ENCODE results near the gene SH3BP1. TPM values are rescaled to one million over a fixed set of nuclear protein-coding genes. Genes with fewer than 3 reads are reported as not detected.

Gene SH3BP1
- total and polyA plus RNA-seq, 2 of the 13 experiments (the other 11 are each of a cell fraction or from before 2014, with no cell fraction given): 8.4 to 18.5 TPM

DNA sequence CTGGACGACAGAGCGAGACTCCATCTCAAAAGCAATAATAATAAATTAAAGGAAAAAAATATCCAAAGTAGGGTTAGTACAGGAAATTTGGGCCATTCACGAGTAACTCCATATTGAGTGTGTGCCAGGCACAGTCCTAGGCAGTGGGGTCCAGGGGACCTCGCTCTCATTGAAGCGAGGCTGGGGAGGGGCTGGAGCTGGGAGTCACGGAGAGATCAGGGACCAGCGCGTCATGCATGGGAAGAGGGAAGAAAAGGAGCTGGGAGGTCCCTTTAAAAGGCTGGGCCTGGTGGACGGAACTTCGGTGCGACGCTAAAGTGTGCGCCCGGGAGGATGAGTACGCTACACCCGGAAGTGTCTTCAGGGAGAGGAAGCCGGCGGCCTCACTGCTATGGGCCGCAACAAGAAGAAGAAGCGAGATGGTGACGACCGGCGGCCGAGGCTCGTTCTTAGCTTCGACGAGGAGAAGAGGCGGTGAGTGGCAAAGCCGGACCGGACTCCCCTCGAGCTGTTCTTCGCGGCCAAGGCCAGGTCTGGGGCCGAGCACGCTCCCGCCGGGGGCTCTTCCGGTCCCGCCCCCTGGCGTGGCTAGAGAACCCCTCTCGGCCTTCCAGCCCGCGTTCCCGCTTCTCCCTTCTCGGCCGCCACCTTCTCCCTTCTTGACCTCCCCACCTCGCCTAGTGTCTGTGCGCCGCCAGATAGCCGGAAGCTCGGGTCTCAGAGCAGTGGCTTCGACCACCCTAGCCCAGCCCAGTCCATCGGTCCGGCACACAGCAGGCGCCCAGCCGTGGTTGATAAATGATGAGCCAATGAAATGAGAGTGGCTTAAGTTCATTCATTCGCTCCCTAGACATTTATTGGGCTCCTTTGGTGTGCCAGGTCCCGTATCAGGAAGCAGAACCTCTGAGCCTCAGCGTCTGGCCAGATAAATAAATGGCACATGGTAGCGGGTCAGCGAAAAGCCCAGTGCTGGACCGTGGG is 46.8 kb downstream of the SH3BP1 start, which contains the start of gene NOL12 (continued):
- TF ChIP-seq, protein P1, sequence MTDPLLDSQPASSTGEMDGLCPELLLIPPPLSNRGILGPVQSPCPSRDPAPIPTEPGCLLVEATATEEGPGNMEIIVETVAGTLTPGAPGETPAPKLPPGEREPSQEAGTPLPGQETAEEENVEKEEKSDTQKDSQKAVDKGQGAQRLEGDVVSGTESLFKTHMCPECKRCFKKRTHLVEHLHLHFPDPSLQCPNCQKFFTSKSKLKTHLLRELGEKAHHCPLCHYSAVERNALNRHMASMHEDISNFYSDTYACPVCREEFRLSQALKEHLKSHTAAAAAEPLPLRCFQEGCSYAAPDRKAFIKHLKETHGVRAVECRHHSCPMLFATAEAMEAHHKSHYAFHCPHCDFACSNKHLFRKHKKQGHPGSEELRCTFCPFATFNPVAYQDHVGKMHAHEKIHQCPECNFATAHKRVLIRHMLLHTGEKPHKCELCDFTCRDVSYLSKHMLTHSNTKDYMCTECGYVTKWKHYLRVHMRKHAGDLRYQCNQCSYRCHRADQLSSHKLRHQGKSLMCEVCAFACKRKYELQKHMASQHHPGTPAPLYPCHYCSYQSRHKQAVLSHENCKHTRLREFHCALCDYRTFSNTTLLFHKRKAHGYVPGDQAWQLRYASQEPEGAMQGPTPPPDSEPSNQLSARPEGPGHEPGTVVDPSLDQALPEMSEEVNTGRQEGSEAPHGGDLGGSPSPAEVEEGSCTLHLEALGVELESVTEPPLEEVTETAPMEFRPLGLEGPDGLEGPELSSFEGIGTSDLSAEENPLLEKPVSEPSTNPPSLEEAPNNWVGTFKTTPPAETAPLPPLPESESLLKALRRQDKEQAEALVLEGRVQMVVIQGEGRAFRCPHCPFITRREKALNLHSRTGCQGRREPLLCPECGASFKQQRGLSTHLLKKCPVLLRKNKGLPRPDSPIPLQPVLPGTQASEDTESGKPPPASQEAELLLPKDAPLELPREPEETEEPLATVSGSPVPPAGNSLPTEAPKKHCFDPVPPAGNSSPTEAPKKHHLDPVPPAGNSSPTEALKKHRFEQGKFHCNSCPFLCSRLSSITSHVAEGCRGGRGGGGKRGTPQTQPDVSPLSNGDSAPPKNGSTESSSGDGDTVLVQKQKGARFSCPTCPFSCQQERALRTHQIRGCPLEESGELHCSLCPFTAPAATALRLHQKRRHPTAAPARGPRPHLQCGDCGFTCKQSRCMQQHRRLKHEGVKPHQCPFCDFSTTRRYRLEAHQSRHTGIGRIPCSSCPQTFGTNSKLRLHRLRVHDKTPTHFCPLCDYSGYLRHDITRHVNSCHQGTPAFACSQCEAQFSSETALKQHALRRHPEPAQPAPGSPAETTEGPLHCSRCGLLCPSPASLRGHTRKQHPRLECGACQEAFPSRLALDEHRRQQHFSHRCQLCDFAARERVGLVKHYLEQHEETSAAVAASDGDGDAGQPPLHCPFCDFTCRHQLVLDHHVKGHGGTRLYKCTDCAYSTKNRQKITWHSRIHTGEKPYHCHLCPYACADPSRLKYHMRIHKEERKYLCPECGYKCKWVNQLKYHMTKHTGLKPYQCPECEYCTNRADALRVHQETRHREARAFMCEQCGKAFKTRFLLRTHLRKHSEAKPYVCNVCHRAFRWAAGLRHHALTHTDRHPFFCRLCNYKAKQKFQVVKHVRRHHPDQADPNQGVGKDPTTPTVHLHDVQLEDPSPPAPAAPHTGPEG (CRISPR knock-in tag; IDR thresholded peaks at IDR 0.05): peak; percentile 68; the same call in 1 of the 2 replicates
- TF ChIP-seq ZBTB7B (CRISPR knock-in tag; IDR thresholded peaks at IDR 0.05) (no peak), ZFP90 (CRISPR knock-in tag; IDR thresholded peaks at IDR 0.05; ENCODE audit: borderline replicate concordance) (peak; percentile 47; the same call in 1 of the 2 replicates), ZBTB14 (CRISPR knock-in tag; IDR thresholded peaks at IDR 0.05) (peak; percentile 74), HNF4A (CRISPR knock-in tag; IDR thresholded peaks at IDR 0.05) (peak; percentile 45; the same call in 1 of the 2 replicates), TOE1 (CRISPR knock-in tag; IDR thresholded peaks at IDR 0.05) (0 out of 2 replicates have a peak, but pooled peaks have one; percentile 64), RBM22 (optimal IDR thresholded peaks at IDR 0.05; ENCODE audit: low read length) (no peak), ZNF124 (CRISPR knock-in tag; IDR thresholded peaks at IDR 0.05) (peak; percentile 91), STAG1 (CRISPR knock-in tag; IDR thresholded peaks at IDR 0.05) (no peak), RARA (CRISPR knock-in tag; IDR thresholded peaks at IDR 0.05) (peak; percentile 33; the same call in 1 of the 2 replicates), TEAD3 (CRISPR knock-in tag; optimal IDR thresholded peaks at IDR 0.05; ENCODE audit: borderline replicate concordance) (no peak), HMG20B (CRISPR knock-in tag; conservative IDR thresholded peaks at IDR 0.05) (no peak), ZFP37 (CRISPR knock-in tag; IDR thresholded peaks at IDR 0.05; ENCODE audit: borderline replicate concordance) (0 out of 2 replicates have a peak, but pooled peaks have one; percentile 8), ZNF180 (CRISPR knock-in tag; IDR thresholded peaks at IDR 0.05; ENCODE audit: borderline replicate concordance, low read depth) (no peak), ZNF572 (CRISPR knock-in tag; IDR thresholded peaks at IDR 0.05) (no peak), CREM (IDR thresholded peaks at IDR 0.05) (peak; percentile 67), CREM (CRISPR knock-in tag; IDR thresholded peaks at IDR 0.05) (no peak), SIN3A (IDR thresholded peaks at IDR 0.05; ENCODE audit: borderline replicate concordance, low read depth, low read length) (peak; percentile 90)
- TF ChIP-seq, protein P2, sequence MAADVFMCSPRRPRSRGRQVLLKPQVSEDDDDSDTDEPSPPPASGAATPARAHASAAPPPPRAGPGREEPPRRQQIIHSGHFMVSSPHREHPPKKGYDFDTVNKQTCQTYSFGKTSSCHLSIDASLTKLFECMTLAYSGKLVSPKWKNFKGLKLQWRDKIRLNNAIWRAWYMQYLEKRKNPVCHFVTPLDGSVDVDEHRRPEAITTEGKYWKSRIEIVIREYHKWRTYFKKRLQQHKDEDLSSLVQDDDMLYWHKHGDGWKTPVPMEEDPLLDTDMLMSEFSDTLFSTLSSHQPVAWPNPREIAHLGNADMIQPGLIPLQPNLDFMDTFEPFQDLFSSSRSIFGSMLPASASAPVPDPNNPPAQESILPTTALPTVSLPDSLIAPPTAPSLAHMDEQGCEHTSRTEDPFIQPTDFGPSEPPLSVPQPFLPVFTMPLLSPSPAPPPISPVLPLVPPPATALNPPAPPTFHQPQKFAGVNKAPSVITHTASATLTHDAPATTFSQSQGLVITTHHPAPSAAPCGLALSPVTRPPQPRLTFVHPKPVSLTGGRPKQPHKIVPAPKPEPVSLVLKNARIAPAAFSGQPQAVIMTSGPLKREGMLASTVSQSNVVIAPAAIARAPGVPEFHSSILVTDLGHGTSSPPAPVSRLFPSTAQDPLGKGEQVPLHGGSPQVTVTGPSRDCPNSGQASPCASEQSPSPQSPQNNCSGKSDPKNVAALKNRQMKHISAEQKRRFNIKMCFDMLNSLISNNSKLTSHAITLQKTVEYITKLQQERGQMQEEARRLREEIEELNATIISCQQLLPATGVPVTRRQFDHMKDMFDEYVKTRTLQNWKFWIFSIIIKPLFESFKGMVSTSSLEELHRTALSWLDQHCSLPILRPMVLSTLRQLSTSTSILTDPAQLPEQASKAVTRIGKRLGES (CRISPR knock-in tag; IDR thresholded peaks at IDR 0.05; ENCODE audit: borderline replicate concordance): 0 out of 2 replicates have a peak, but pooled peaks have one; percentile 38

Data from HepG2 (cell line).